Colonic mucosa (tissue), 4 donors: ENCODE results near the gene RAB11FIP3. TPM values are rescaled to one million over a fixed set of nuclear protein-coding genes. Genes with fewer than 3 reads are reported as not detected.

Source experiments
- DNase-seq: peaks from one replicate; pipeline ENCODE4 v3.0.0-alpha.2; 2020
- H3K27ac ChIP-seq: fragments of 200-600 bp; one replicate; pipeline ENCODE4 v1.8.0; 2021
- H3K27me3 ChIP-seq: fragments of 200-600 bp; one replicate; pipeline ENCODE4 v1.8.0; 2021
- H3K36me3 ChIP-seq: fragments of 200-600 bp; one replicate; pipeline ENCODE4 v1.8.0; 2021
- H3K4me1 ChIP-seq: fragments of 200-600 bp; one replicate; pipeline ENCODE4 v1.8.0; 2021; ENCODE audit warnings: mild to moderate bottlenecking
- H3K4me3 ChIP-seq: fragments of 200-600 bp; one replicate; pipeline ENCODE4 v1.8.0; 2021
- H3K9ac ChIP-seq, 2 donors: one replicate each; pipeline ENCODE4 v1.7.0; 2013; ENCODE audit warnings: control low read depth in 2 of 2, low read depth in 2 of 2, low read length in 2 of 2
- H3K9me3 ChIP-seq: fragments of 200-600 bp; one replicate; pipeline ENCODE4 v1.8.0; 2021
- CTCF ChIP-seq: fragments of 200-600 bp; IDR thresholded peaks from one replicate; pipeline ENCODE4 v1.8.0; 2022; ENCODE audit warnings: antibody characterized with exemption, mild to moderate bottlenecking
- intact Hi-C: fragments of 100-400 bp; cut with DNase I; formaldehyde crosslinking; loops from one replicate; pipeline ENCODE4 v1.14.1; 2022
- total RNA-seq, 2 donors: library from RNA; stranded (reverse); fragmentation: NEBNext Ultra II Directional in 1 of 2; extraction: Animal tissue kit (Norgen Biotek cat#: 25700) in 1 of 2; gene quantifications; one replicate each; pipeline ENCODE4 v1.2.1, GENCODE V29; 2021
- donor health status: healthy.
- donor health status: DM: no; HTN: no; CAD: no.
- donor health status: DM: no; HTN: no; CAD: no.

RAB11FIP3 gene
- total RNA-seq, 2 donors from 2014 or later = 20.9 to 22.3 TPM

DNA sequence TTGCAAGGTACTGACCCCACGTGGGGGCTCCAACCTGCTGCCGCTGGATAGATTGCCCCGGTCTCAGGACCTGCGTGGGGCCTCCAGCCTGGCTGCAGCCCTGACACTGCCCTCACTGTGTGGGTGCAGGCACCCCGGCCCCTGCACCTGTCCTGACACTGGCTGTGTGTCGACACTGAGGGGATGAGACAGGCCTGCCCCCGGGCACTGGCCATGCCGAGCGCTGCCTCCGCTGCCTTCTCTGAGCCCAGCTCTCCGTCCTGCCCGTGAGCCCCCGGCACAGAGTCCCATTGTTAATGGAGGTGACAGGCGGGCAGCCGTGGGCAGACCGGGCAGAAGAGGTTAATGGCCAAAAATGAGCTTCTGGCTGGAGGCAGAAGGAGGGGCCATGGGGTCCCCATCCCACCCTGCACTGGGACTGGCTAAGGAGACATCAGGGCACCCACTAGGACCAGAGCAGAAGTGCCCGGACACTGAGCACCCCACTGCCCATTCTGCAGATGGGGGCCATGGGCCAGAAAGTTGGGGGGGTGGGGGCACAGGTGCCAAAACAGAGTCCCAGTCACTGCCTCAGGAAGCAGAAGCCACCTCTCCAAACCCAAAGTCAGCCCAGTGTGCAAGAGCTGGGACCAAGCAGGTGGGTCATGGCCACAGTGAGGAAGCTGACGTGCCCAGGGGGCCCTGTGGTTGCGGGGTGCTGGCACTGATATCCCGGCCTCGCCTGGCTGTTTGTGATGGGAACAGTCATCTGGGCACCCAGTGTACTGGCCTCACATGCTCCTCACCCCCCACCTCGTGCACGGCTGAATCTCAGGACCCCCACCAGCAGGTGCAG lies 132.2 kb downstream of the RAB11FIP3 start:
- intact Hi-C loops = no loop called here
- TF ChIP-seq CTCF = no peak
- Histone ChIP-seq H3K4me3 (no peak overlapping the region), H3K9ac (no peak overlapping the region), H3K27me3 (peaks cover 26% of the 10 kb centered on the region), H3K36me3 (no peaks in the 10 kb centered on the region), H3K27ac (no peak overlapping the region), H3K9me3 (no peaks in the 10 kb centered on the region), H3K4me1 (no peaks in the 10 kb centered on the region)
- no peak for DNase-seq

GRCh38 chr16:558298-559020 lies 133.0 kb downstream of the RAB11FIP3 start:
- Histone ChIP-seq H3K36me3 (no peaks in the 10 kb centered on the region), H3K9me3 (no peaks in the 10 kb centered on the region), H3K4me3 (no peak overlapping the region), H3K27ac (no peak overlapping the region), H3K27me3 (peaks cover 26% of the 10 kb centered on the region), H3K9ac (no peak overlapping the region), H3K4me1 (no peaks in the 10 kb centered on the region)
- DNase-seq = no peak
- TF ChIP-seq CTCF = no peak
- intact Hi-C loops = no loop called here

- peaks cover 26% of the 10 kb centered on the region for H3K27me3 ChIP-seq
- TF ChIP-seq CTCF = no peak
- H3K9ac ChIP-seq = no peak overlapping the region
- no peaks in the 10 kb centered on the region for H3K9me3 ChIP-seq
- H3K27ac ChIP-seq = no peak overlapping the region
- intact Hi-C loops = no loop called here
- no peak overlapping the region for H3K4me3 ChIP-seq
- H3K36me3 ChIP-seq = no peaks in the 10 kb centered on the region
- no peak for DNase-seq
- no peaks in the 10 kb centered on the region for H3K4me1 ChIP-seq
These were observed 133.6 kb downstream of the RAB11FIP3 start for GRCh38 chr16:559021-559380.

DNA sequence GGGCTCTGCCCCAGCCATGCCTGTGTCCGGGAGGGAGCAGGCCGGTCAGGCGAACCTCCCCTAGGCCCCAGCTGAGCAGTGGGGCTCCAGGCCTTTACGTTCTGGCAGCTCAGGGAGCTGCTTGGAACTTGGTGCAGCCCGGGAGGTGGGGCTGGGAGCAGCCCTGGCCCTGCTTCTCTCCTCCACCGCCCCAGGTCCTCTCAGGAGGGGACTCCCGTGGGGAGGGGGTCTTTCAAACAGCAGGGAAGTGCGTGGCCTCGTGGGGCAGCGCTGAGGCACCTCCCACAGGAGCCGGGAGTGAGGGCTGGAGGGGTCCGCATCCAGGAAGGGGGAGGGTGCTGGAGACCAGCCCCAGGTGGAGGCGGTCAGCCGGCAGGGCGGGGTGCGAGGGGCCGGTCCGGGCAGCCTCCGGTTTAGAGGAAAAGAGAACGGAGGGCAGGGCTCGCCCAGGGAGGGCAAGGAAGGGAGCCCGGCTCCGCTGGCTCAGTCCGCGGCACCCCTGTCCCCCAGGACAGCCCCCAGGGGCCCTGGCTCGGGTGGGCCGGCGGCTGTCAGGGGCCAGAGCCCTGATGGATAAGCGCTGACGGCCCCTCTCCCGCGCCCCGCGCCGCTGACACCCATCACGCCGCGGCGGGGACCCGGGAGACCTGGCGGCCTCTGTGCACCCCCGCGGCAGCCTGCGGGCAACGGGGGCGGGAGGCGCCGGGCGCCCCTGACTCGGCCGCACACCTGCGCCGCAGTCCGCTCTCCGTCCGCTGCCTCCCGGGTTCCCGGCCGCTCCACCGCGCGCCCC lies 134.2 kb downstream of the RAB11FIP3 start:
- Histone ChIP-seq H3K36me3 (no peaks in the 10 kb centered on the region), H3K27me3 (peaks cover 26% of the 10 kb centered on the region), H3K4me3 (no peak overlapping the region), H3K9me3 (no peaks in the 10 kb centered on the region), H3K27ac (no peak overlapping the region), H3K4me1 (no peaks in the 10 kb centered on the region), H3K9ac (no peak overlapping the region)
- DNase-seq = no peak
- TF ChIP-seq CTCF = no peak
- intact Hi-C loops = no loop called here

- no peak for TF ChIP-seq CTCF
- intact Hi-C loops = no loop called here
- H3K27ac ChIP-seq = no peak within 1 kb of the TSS
- no peak within 1 kb of the TSS for H3K4me3 ChIP-seq
- H3K36me3 ChIP-seq = no peaks in the 10 kb centered on the region
- peaks cover 26% of the 10 kb centered on the region for H3K27me3 ChIP-seq
- no peaks in the 10 kb centered on the region for H3K4me1 ChIP-seq
- DNase-seq = no peak
- H3K9ac ChIP-seq = no peak within 1 kb of the TSS
- H3K9me3 ChIP-seq = no peaks in the 10 kb centered on the region
These were observed 134.8 kb downstream of the RAB11FIP3 start, which contains the start of gene PRR35 for GRCh38 chr16:560204-560700. Gene PRR35 (plus strand): TSS chr16:560394. CDS start chr16:563295, 2,901 bp downstream.
